Activated gamma-delta T cell treated with Interleukin-2 at 50 U/mL for 16 hours (primary cell): ENCODE results near the gene CA4.
"Not testable (repeated sequence)": the region's sequence is repeated elsewhere in the genome, so short reads cannot be mapped to it uniquely, and the experiment has no call there.

Experiments used
- DNase-seq: peaks from one replicate; pipeline ENCODE4 v3.0.0-alpha.2; 2020

Gene CA4

GRCh38 chr17:60156746-60157145 is 7.0 kb downstream of the CA4 start:
- DNase-seq: no peak

DNA sequence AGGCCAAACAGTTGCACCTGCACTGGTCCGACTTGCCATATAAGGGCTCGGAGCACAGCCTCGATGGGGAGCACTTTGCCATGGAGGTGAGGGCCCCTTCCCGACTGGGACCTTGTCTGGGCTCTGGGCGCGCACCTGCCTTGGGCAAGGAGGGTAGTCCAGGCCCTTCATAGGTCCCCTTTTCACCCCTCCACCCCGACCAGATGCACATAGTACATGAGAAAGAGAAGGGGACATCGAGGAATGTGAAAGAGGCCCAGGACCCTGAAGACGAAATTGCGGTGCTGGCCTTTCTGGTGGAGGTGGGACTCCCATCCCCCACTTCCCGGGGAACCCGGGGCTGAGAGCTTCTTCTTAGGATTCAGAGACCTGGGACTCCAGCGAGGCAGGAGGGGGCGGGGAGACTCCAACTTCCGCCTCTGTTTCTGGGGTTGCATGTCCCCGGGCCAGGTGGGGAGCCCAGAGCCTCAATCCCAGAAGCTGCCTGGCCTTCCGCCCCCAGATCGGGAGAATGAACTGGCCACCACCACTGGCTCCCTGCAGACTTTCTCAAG is 7.8 kb downstream of the CA4 start:
- DNase-seq: no peak

DNA sequence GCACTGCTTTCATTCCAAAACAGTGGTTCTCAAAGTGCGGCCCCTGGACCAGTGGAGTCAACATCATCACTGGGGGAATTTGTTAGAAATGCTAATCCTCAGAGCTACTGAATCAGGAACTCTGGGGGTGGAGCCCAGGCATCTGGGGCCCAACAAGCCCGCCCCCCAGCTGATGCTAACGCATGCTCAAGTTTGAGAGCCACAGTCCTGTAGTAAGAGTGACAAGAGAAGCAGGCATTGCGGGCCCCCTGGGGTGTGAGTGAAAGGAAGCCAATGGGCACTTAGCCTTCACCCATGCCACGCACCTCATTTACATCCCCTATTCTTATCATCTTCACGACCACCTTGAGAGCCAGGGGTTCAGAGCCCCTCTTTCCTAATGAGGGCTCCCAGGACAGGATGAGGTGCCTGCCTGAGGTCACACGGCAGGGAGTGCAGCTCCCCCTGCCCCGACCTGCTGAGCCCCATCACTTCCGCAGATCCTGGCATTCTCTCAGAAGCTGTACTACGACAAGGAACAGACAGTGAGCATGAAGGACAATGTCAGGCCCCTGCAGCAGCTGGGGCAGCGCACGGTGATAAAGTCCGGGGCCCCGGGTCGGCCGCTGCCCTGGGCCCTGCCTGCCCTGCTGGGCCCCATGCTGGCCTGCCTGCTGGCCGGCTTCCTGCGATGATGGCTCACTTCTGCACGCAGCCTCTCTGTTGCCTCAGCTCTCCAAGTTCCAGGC is 9.1 kb downstream of the CA4 start:
- DNase-seq: no peak

- no peak for DNase-seq
These were observed 9.7 kb downstream of the CA4 start for GRCh38 chr17:60159479-60159866.

DNA sequence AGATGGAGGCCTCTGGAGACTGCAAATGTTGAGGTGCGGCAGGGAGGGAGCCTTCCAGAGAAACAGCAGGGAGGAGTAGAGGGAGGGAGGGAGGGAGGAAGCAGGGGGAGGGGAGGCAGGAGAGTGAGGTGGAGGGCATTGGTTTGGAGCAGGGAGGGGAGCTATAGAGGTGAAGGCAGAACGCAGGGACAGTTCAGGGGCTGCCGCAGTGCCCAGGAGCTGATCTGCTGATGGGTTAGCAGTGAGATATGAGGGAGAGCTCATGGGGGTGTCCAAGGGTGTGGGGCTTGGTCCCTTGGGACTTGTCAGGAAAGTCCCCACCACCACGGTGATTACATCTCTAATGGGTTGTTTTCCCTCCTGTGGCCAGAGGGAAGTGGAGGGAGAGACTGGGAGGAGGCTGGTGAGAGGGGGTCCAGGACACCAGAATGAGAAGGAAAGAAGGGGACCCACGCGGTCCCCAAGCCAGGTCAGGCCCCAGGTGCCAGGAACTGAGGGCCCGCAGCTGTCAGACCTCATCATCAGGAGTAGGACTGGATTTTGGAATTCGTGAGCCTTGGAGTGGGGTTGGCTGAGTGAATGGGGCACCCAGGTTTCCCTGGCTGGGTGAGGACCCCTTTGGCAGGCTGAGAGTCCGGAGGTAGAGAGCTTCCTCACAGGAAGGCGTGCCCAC is 11.2 kb downstream of the CA4 start:
- DNase-seq: no peak

DNA sequence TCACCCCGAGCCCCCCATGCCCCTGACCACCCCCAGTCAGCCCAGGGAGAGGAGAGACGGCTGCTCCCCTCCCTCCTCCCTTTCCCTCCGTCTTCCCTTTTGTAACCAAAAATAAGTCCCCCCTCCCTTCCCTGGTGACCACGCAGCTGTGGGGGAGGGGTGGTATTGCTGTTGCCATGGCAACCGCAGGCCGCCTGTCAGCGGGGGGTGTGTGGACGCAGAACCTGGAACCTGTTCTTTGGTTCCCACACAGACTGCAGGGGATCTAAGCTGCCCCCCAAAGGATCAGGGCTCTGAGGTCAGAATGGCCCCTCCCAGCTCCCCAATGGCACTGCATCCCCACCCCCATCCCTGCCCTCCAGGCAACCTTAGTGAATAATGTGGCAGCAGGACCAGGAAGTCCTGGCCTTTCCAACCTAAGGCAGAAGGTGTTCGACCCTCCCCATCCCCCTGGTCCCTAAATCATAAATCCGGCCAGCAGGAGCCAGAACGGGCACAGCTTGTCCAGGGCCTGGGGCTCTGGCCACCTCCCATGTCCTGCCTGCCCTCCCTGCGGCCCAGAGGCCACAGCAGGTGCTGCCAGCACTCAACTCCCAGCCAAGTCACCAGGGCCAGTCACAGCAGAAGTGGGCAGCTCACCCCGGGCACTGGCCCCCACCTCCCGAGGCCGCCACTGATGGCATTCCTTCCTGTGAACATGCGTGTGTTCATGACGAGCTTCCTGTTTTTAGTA is 12.0 kb downstream of the CA4 start:
- DNase-seq: no peak

- no peak for DNase-seq
These were observed 13.5 kb downstream of the CA4 start for GRCh38 chr17:60163108-60163784.

GRCh38 chr17:60164164-60164563 is 14.4 kb downstream of the CA4 start:
- no peak for DNase-seq

GRCh38 chr17:60164697-60165096 is 14.9 kb downstream of the CA4 start:
- no peak for DNase-seq

DNA sequence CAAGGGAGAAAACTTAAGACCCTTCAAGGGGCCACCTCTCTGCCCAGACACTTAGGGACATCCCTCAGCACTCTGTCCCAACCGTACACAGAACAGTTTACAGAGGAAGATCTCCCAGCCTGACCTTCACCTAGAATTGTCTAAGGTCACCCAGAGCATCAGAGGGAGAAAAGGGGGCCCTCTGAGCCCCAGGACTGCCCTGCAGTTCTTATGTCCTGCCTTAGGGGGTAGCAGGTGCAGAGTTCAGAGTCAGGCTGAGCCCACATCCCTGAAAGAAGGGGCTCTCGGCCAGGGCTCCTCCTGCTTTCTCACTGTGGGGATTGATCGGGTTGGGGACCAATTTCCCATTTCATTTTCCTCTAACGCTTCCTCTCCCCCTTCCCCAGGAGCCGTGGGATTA is 15.4 kb downstream of the CA4 start:
- DNase-seq: no peak

- no peak for DNase-seq
These were observed 16.2 kb downstream of the CA4 start for GRCh38 chr17:60165971-60166370.

GRCh38 chr17:60167065-60167741 is 17.4 kb downstream of the CA4 start:
- no peak for DNase-seq

GRCh38 chr17:60168654-60169053 is 18.9 kb downstream of the CA4 start:
- no peak for DNase-seq

DNA sequence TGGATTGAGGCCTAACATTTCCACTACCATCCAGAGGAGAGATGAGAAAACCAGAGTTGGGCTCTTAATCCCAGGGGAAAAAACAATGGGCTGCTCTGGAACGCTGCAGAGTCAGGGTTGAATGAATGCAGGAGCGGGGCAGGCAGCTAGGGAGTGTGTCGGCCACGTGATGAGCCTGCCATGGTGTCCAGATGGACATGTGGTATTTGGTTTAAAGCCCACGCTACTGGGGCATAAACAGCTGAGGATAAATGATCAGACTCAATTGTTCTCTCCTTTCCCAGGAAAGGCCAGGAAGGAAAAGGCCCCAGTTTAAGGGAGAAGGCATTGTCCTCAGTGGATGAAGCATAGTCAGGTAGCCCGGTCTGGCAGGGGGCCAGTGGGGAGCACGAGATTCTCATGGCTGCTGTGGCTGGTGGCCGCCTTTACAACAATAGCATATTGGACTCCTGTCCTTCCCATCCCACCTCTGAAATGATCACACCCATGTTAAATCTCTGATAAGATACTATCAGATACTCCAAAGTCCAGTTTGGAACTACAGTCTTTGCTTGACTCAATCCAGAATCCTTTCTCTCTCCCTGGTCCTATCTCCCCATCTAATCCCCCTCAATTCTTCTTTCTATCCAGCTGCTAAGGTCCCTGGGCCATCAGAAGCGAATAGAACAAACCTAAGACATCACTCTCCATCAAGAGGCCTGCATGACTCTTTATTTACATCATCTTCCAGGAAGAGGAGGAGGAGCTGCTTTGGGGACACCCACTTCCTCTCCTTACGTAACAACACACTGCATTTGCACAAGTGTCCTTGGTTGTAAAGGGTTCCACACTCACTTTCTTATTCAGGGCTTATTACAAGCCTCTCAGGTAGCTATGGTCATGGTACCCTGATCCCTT is 20.4 kb downstream of the CA4 start:
- DNase-seq: no peak

GRCh38 chr17:60170835-60171752 is 21.3 kb downstream of the CA4 start:
- DNase-seq: no peak

DNA sequence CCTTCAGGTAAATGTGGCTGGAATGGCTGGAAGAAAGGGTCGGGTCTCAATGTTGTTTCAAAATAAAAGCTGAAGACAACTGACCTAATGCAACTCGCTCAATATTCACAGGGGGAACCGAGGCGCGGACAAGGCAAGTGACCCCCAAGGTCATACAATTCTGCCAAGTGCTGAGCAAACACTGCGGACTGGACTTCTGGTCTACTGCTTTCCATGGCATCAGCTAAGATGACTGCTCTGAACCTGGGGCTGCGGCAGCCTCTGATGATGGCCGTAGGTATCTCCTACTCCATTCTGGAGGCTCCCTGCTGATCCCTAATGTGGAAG is 21.9 kb downstream of the CA4 start:
- DNase-seq: no peak

DNA sequence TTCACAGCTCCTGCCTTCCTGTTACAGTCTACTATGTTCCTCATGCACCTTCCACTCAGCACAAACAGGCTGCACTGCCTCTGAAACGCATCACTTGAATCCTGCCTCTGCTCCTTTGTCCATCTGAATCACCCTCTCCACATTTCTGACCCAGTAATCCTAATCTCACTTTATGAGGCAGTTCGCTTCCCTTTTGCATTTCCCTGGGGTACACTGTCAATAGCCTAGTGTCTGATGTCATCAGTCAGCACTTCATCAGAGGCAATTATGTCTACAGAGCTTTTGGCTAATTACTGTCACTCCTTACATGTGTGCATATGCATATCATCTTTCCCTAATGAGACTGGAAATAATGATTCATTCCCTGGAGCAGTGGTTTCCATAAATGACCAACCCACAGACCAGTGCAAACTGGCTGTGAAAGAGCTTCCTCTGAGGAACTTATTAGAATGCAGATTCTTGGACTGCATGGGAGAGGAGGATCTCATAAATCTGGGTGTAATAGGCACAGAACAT is 23.6 kb downstream of the CA4 start:
- no peak for DNase-seq

GRCh38 chr17:60174035-60174434 is 24.3 kb downstream of the CA4 start:
- DNase-seq: no peak

GRCh38 chr17:60174767-60175166 is 25.0 kb downstream of the CA4 start:
- not testable (repeated sequence) for DNase-seq

GRCh38 chr17:60176763-60177162 is 27.0 kb downstream of the CA4 start:
- DNase-seq: not testable (repeated sequence)
